Fibroblast of villous mesenchyme (primary cell): ENCODE measurements around the gene BRICD5. TPM values are rescaled to one million over a fixed set of nuclear protein-coding genes. Genes with fewer than 3 reads are reported as not detected.

ENCODE experiments used
- DNase-seq: peaks from one replicate; pipeline ENCODE4 v3.0.0-alpha.2; 2010; ENCODE audit warnings: low read depth
- H3K4me3 ChIP-seq: 2 replicates; pipeline ENCODE4 v1.5.1; 2011; ENCODE audit warnings: low read depth, mild to moderate bottlenecking, low read length
- total RNA-seq: library from RNA; depleted of rRNA; stranded (reverse); fragments of >200 nt; gene quantifications from 2 replicates; pipeline ENCODE4 v1.2.3, GENCODE V29; 2012
- TF ChIP-seq, protein P1 (sequence below): IDR thresholded peaks from 2 replicates; pipeline ENCODE4 v1.5.1; 2012; ENCODE audit warnings: low read depth, mild to moderate bottlenecking, low read length; ENCODE audit not compliant: insufficient read depth

Gene BRICD5
- total RNA-seq, 1 donor, result 1.7 TPM

- TF ChIP-seq, protein P1, sequence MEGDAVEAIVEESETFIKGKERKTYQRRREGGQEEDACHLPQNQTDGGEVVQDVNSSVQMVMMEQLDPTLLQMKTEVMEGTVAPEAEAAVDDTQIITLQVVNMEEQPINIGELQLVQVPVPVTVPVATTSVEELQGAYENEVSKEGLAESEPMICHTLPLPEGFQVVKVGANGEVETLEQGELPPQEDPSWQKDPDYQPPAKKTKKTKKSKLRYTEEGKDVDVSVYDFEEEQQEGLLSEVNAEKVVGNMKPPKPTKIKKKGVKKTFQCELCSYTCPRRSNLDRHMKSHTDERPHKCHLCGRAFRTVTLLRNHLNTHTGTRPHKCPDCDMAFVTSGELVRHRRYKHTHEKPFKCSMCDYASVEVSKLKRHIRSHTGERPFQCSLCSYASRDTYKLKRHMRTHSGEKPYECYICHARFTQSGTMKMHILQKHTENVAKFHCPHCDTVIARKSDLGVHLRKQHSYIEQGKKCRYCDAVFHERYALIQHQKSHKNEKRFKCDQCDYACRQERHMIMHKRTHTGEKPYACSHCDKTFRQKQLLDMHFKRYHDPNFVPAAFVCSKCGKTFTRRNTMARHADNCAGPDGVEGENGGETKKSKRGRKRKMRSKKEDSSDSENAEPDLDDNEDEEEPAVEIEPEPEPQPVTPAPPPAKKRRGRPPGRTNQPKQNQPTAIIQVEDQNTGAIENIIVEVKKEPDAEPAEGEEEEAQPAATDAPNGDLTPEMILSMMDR, result no peak
- peak; percentile 14 for DNase-seq
- H3K4me3 ChIP-seq, result peak overlapping the region; percentile 65
These were observed 3.4 kb upstream of the BRICD5 start for GRCh38 chr16:2213817-2214718.

DNA sequence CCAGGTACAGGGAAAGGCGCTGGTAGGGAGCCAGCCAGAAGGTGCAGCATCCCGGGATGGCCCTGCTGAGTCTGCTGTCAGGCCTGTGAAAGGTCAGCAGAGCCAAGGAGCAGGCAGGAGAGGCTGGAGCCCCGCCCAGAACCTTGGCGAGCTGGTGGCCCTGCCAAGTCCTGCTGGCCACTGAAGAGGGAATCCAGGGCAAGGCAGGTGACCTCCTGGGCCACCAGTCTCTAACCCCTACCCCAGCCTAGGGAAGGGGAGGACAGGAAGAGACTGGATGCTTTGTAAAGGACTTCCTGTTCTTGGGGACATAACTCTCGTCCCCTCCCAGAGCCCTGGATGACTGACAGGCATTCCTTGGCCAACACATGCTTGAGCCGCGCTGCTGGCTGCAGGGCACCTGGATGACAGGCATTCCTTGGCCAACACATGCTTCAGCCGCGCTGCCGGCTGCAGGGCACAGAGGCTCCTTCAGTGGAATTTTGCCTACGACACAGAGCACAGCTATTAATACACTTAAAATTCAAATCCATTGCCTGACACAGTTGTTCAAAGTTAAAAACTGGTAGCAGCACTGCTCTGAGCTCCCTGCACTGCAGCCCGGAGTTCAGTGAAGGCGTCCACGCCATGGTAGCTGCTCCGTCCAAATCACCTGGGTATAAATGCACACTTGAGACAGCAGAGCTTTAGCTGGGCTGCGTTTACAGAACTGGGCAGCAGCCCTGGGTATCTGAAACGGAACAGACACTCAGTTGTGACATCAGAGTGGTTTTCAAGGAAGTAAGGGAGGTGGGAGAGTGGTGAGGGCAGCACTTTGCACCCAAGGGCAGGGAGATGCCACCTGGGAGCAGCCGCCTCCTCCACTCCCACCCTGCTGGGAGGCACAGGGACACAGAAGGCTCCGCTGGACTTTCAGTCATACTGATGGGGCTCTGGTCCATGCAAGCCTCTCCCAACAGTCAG is 2.0 kb upstream of the BRICD5 start:
- DNase-seq, result no peak
- TF ChIP-seq, protein P1, result no peak
- H3K4me3 ChIP-seq, result peak overlapping the region; percentile 65

GRCh38 chr16:2211923-2212347 is 1.3 kb upstream of the BRICD5 start:
- H3K4me3 ChIP-seq, result no peak overlapping the region
- TF ChIP-seq, protein P1, result no peak
- no peak for DNase-seq

- no peak overlapping the region for H3K4me3 ChIP-seq
- TF ChIP-seq, protein P1, result no peak
- DNase-seq, result no peak
These were observed 692 bp downstream of the BRICD5 start for GRCh38 chr16:2210009-2210332.

GRCh38 chr16:2209258-2210008 is 1.2 kb downstream of the BRICD5 start:
- H3K4me3 ChIP-seq, result no peak overlapping the region
- DNase-seq, result no peak
- TF ChIP-seq, protein P1, result no peak

DNA sequence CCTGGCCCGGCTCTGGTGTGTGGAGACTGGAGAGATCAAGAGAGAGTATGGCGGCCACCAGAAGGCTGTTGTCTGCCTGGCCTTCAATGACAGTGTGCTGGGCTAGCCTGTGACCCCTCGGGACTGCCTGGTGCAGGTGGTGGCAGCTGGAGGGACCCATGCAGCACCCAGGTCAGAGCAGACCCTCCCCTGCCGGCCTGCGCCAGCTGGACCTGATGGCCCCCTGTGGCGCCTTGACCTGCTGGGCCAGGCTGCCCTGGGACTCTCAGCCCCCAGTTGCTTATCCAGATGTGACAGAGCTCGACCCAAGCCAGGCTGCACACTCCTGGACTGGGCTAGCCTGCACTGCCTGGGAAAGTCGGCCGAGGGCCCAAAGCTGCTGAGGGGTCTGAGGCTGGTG is 1.9 kb downstream of the BRICD5 start:
- no peak for DNase-seq
- TF ChIP-seq, protein P1, result no peak
- no peak overlapping the region for H3K4me3 ChIP-seq
